Stimulated activated CD4-positive, alpha-beta T cell treated with anti-CD3 and anti-CD28 coated beads, Interleukin-4, amount 100 ng/mL, for 1 hour (primary cell): Measurements from ENCODE around the gene PIGR.

Source experiments
- DNase-seq: peaks from one replicate; pipeline ENCODE4 v3.0.0-alpha.2; 2020

Gene PIGR, protein sequence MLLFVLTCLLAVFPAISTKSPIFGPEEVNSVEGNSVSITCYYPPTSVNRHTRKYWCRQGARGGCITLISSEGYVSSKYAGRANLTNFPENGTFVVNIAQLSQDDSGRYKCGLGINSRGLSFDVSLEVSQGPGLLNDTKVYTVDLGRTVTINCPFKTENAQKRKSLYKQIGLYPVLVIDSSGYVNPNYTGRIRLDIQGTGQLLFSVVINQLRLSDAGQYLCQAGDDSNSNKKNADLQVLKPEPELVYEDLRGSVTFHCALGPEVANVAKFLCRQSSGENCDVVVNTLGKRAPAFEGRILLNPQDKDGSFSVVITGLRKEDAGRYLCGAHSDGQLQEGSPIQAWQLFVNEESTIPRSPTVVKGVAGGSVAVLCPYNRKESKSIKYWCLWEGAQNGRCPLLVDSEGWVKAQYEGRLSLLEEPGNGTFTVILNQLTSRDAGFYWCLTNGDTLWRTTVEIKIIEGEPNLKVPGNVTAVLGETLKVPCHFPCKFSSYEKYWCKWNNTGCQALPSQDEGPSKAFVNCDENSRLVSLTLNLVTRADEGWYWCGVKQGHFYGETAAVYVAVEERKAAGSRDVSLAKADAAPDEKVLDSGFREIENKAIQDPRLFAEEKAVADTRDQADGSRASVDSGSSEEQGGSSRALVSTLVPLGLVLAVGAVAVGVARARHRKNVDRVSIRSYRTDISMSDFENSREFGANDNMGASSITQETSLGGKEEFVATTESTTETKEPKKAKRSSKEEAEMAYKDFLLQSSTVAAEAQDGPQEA

GRCh38 chr1:206946261-206946660 is at the start of gene PIGR:
TSS of gene PIGR (minus strand) at chr1:206946466. CDS start at chr1:206940531, 5,935 bp downstream.
- DNase-seq: no peak

DNA sequence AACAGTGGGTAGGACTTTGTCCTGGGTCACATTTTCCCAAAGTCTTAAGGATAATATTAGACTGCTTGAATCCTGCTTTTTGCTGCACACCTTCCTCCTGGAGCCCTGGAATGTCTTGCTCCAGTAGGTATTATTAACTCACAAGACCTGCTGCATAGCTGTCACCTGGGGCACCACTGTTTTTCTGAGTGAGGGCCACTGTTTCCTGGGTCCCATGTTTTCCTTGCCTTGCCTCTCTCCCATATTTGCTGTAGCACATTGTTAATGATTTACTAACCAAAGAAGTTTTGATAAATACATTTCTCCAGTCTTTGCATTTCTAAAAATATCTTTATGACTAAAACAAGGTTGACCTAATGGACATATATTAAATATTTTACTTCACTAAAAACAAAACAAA is 46.5 kb upstream of the PIGR start:
- DNase-seq: no peak

- DNase-seq: no peak
Observed at GRCh38 chr1:206987873-206988272, 41.6 kb upstream of the PIGR start.

DNA sequence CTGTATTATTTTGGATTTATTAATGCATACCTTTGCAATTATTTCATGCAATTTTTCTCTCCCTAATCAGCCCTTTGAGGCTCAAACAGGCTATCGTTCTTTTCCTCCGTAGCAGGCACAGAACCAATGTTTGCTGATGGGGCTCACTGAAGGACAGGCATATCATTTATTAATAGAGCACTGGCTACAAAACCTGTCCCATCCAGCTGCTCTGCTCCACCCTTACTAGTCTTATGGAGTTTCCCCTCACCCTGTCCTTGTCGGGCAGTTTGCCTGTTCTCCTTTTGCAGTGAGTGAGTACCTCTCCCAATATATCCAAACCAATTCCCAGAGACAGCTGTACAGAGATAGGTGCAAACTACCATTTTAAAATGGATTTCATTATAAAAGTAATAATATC is 40.6 kb upstream of the PIGR start:
- DNase-seq: no peak

DNA sequence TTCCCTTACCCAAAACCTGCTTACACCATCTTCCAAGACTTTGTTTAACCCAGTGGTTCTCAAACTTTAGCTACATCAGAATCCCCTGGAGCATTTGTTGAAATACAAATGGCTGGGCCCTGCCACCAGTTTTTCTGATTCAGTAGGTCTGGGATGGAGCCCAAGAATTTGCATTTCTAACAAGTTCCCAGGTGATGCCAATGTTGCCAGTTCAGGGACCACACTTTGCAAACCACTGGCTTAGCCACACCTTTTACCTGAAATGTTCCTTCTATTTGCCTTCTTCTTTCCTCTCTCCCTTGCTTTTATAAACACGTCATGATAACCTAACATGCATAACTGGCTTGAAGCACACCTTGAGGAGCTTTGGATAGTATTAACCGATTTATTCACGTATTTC is 40.1 kb upstream of the PIGR start:
- no peak for DNase-seq

GRCh38 chr1:206985162-206985749 is 39.0 kb upstream of the PIGR start:
- DNase-seq: no peak

GRCh38 chr1:206982216-206982615 is 36.0 kb upstream of the PIGR start:
- peak; percentile 59 for DNase-seq

DNA sequence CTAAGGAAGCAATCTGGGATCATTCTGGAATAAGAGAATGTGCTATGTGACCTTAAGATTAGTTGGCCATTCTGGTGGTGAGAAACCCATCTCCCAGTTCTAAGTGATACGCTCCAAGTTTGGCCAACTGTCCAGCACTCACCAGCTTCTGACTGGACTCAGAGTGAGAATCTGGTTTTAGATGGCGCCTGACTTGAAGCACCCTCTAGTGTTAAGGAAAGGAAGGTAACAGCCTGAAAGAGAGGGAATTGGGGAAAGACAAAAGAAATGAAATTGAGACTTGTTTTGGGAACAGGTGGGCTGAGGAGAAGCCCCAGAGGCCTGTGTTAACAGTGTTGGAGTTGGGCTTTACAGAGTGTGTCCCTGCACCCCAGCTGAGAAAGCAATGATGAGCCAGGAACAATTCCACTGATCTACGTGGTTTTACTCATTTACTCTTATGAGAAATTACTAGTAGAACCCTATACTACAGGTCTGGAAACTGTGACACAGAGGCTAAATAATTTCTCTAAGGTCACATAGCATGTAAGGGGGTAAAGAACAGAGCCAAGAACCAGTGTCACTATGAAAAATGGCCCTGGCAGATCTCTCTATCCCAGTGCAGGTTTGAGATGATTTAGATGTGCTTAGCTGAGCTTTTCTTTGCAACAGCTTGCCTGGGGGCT is 33.2 kb upstream of the PIGR start:
- DNase-seq: no peak

DNA sequence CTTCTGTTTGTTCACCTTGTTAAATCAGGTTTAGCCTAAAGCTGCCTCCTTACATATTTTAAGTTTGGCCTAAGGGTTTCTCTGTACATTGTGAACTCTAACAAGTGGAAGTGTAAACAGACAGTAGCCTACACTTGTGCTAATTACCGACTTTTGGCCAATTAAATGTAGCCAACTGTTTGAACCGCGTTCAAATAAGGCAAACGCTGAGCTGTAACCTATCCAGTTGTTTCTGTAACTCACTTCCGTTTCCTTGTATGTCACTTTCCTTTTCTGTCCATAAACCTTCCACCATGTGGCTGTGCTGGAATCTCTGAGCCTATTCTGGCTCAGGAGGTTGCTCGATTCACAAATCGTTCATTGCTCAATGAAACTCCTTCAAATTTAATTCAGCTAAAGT is 32.0 kb upstream of the PIGR start:
- DNase-seq: no peak

GRCh38 chr1:206975306-206975705 is 29.0 kb upstream of the PIGR start:
- no peak for DNase-seq

DNA sequence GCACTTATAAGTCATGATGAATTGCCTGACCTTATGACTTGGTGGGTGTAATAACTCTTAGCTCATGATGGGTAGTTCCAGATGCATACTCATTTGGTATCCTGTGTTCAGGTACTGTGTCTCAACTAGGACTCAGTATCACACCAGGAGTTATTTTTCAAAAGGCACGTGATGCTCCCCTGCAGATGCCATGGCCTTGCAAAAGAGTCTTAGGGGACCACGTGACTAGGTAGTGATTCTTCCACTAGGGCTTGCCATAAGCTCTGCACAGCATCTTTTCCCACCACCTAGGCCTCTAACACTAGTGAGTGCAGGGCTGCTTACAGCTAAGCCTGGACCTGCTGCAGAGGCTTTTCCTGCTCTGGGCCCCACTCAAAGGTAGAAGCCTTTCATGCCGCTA is 27.9 kb upstream of the PIGR start:
- DNase-seq: no peak

GRCh38 chr1:206972728-206973127 is 26.5 kb upstream of the PIGR start:
- DNase-seq: no peak

GRCh38 chr1:206971029-206971655 is 24.9 kb upstream of the PIGR start:
- no peak for DNase-seq

GRCh38 chr1:206970446-206970845 is 24.2 kb upstream of the PIGR start, which contains the start of gene FCAMR:
TSS of gene FCAMR (minus strand) at chr1:206970460. CDS start at chr1:206970125, 335 bp downstream.
- DNase-seq: no peak

GRCh38 chr1:206969090-206969489 is 22.8 kb upstream of the PIGR start:
- no peak for DNase-seq

- no peak for DNase-seq
Observed at GRCh38 chr1:206967096-206967849, 21.0 kb upstream of the PIGR start.

GRCh38 chr1:206965781-206966180 is 19.5 kb upstream of the PIGR start:
- DNase-seq: no peak

DNA sequence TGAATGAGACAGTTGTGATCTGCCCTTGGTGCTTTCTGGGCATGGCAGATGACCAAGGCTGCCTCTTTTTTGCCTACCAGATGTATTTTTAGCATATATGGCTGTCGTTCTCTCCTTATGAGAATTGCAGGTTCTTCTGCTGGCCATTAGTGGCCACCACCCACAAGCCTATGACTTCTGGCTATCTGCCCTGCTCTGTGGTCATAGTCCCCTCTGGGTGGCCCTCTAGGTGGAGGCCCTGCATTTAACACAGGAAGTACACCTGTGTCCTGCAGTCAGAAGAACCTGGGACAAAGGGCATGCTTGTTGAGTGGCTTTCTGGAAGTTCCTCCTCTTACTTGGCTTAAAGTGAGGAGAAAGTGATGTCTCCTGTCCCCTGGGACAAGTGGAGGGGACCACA is 17.5 kb upstream of the PIGR start:
- no peak for DNase-seq

- DNase-seq: no peak
Observed at GRCh38 chr1:206963119-206963712, 16.9 kb upstream of the PIGR start.

GRCh38 chr1:206962272-206962671 is 16.0 kb upstream of the PIGR start:
- DNase-seq: no peak

GRCh38 chr1:206961668-206962067 is 15.4 kb upstream of the PIGR start:
- DNase-seq: no peak
